ENCODE measurements around the gene SLC16A1.

The SLC16A1 gene

DNA sequence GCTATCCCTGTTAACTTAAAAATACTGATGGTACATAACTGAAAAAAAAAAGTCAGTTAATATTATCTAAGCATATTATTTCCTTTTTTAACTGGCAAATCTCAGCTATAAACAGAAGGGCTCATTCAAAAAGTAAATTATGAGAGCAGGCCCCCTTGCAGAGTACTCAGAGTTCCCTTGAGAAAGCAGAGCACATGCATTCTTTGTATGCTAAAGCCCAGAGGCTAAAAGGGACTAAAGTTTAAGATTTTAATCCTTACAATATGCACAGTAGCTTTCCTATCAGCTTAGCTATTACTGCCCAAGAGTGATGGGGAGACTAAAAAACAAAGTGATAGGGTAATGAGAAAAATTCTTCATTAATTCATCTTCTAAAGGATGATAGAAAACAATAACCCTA is 18.5 kb downstream of the SLC16A1 start:
- in situ Hi-C loops (cut with HindIII; ENCODE audit: low sequenced_read_pairs) = no loop called here
- no peak for DNase-seq (ENCODE audit: low read depth, low spot score)
- no peak overlapping the region for H3K4me3 ChIP-seq (ENCODE audit: low read depth, low read length)
- TF ChIP-seq, protein P1, sequence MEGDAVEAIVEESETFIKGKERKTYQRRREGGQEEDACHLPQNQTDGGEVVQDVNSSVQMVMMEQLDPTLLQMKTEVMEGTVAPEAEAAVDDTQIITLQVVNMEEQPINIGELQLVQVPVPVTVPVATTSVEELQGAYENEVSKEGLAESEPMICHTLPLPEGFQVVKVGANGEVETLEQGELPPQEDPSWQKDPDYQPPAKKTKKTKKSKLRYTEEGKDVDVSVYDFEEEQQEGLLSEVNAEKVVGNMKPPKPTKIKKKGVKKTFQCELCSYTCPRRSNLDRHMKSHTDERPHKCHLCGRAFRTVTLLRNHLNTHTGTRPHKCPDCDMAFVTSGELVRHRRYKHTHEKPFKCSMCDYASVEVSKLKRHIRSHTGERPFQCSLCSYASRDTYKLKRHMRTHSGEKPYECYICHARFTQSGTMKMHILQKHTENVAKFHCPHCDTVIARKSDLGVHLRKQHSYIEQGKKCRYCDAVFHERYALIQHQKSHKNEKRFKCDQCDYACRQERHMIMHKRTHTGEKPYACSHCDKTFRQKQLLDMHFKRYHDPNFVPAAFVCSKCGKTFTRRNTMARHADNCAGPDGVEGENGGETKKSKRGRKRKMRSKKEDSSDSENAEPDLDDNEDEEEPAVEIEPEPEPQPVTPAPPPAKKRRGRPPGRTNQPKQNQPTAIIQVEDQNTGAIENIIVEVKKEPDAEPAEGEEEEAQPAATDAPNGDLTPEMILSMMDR (IDR thresholded peaks at IDR 0.05; ENCODE audit: low read depth, low read length) = no peak

DNA sequence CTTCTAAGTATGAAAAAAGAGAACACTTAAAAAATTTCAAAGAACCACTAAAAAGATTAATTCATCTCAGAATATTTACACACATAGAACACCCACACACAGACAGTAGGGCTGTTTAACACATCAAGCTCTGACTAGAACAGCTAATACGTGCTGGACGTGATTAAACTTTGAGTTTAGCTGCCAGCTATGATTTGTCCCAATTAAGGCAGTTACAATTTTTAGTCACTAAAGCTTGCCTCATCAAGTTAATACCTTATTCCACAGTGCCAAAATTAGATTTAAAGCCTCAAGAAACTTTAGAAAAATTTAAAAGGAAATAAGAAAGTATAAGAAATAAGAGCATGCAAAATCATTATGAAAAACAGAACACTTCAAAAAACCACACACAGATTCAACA is 18.9 kb downstream of the SLC16A1 start:
- DNase-seq (ENCODE audit: low read depth, low spot score) = peak; percentile 29
- TF ChIP-seq, protein P1 (IDR thresholded peaks at IDR 0.05; ENCODE audit: low read depth, low read length) = no peak
- no peak overlapping the region for H3K4me3 ChIP-seq (ENCODE audit: low read depth, low read length)
- in situ Hi-C loops (cut with HindIII; ENCODE audit: low sequenced_read_pairs) = no loop called here

DNA sequence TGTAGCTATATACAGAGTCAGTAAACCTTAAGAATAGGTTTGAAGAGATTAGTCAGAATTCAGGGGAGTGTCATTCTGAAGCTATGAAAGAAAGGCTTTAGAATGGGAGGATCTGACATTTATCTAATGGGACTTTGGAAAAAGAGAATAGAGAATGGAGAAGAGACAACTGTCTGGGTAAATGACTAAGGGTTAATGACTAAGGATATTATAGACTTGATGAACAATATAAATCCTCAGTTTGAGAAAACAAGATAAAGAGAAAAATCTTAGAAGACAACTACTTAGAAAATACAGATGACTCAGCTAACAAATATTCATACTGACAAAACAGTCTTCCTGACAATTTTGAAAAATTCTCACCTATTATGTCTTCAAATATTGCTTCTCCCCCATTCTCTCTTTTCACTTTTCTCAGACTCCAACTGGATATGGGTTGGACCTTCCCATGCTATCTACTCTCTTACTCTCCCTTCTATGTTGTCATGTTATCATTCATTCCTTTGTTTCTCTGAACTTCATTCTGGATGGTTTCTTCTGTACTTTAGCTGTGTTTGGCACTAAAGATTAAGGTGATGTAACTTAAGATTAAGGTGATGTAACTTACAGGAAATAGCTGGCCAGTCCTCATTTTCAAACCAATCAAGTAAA is 20.4 kb downstream of the SLC16A1 start:
- peak; percentile 76 for DNase-seq (ENCODE audit: low read depth, low spot score)
- TF ChIP-seq, protein P1 (IDR thresholded peaks at IDR 0.05; ENCODE audit: low read depth, low read length) = no peak
- in situ Hi-C loops (cut with HindIII; ENCODE audit: low sequenced_read_pairs) = no loop called here
- no peak overlapping the region for H3K4me3 ChIP-seq (ENCODE audit: low read depth, low read length)

DNA sequence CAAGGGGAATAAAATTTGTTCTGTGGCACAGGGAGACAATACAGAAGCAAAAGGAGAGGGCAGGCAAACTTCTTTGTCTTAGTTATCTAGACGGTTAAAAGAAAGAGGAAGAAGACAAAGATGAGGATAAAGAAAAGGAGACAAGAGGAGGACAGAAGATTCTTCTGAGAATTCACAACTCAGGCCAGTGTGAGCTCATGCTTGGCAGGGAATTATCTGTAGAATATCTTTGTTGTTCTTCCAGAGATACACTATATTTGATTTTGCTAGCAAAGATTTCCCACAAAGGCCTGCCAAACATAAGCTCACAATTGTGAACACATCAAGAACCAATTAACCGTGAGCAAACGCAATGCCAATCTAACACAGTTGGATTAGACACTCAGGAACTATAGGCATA is 21.4 kb downstream of the SLC16A1 start:
- peak; percentile 10 for DNase-seq (ENCODE audit: low read depth, low spot score)
- TF ChIP-seq, protein P1 (IDR thresholded peaks at IDR 0.05; ENCODE audit: low read depth, low read length) = no peak
- H3K4me3 ChIP-seq (ENCODE audit: low read depth, low read length) = no peak overlapping the region
- in situ Hi-C loops (cut with HindIII; ENCODE audit: low sequenced_read_pairs) = no loop called here

DNA sequence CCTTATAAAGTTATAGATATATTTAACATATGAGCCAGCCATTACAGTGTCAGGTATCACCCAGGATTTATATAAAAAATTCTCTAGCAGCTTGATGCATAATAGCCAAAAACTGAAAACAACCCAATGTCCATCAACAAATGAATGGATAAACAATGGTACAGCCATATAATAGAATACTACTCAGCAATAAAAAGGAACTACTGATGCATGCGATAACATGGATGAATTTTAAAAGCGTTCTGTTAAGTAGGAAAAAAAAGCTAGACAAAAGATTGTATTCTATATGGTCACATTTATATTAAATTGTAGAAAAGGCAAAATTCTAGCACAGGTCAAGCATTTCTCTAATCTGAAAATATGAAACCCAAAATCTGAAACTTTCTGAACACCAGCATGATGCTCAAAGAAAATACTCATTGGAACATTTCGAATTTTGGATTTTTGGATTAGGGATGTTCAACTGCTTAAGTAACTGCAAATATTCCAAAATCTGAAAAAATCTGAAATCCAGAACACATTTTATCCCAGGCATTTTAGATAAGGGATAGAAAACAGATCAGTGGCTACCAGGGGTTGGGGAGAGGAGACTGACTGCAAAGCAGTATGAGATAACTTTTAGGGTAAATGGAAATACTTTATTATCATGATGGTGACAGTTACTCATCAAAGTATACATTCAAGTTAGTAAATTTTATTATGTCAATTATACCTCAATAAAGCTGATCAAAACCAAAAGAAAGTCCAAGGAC is 22.0 kb downstream of the SLC16A1 start:
- no peak for DNase-seq (ENCODE audit: low read depth, low spot score)
- TF ChIP-seq, protein P1 (IDR thresholded peaks at IDR 0.05; ENCODE audit: low read depth, low read length) = no peak
- H3K4me3 ChIP-seq (ENCODE audit: low read depth, low read length) = no peak overlapping the region
- in situ Hi-C loops (cut with HindIII; ENCODE audit: low sequenced_read_pairs) = no loop called here

DNA sequence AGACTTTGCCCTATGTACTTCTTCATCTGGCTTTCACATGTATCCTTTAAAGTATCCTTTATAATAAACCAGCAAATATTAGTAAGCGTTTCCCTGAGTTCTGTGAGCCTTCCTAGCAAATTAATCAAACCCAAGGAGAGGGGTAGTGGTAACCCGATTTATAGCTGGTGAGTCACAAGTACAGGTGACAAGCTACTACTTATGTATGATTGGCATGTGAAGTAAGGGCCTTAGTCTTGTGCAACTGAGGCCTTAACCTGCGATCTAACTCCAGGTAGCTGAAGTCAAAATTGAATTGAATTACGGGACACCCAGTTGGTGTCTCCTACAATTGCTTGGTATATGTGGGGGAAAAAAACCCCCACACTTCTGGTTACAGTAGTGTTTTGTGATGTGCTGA is 26.0 kb downstream of the SLC16A1 start:
- in situ Hi-C loops (cut with HindIII; ENCODE audit: low sequenced_read_pairs) = no loop called here
- no peak for DNase-seq (ENCODE audit: low read depth, low spot score)
- H3K4me3 ChIP-seq (ENCODE audit: low read depth, low read length) = no peak overlapping the region
- TF ChIP-seq, protein P1 (IDR thresholded peaks at IDR 0.05; ENCODE audit: low read depth, low read length) = no peak

Measured in astrocyte of the spinal cord (primary cell).